SIG-M5 treated with dmso at 0.1 percent for 504 hours (cell line): Measurements from ENCODE around the gene NFYC.

Source experiments
- DNase-seq: peaks from one replicate; lab custom pipeline; 2025; ENCODE audit not compliant: unreplicated experiment; lab: John Stamatoyannopoulos, UW

Gene NFYC

GRCh38 chr1:40756523-40756922 is 65.0 kb downstream of the NFYC start:
- DNase-seq: no peak

GRCh38 chr1:40757084-40757483 is 65.6 kb downstream of the NFYC start:
- no peak for DNase-seq

DNA sequence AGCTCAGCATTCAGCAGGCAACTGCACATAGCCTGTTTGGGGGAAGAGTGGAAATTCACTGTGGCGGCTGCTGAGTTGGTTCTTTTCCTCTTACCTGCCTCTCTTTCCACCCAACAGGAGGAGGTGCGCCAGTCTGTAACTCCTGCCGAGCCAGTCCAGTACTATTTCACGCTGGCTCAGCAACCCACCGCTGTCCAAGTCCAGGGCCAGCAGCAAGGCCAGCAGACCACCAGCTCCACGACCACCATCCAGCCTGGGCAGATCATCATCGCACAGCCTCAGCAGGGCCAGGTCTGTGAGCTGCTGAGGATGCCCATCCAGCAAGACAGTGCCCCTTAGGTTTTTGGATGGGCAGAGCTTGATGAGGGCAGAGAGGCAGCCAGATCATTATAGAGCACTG is 66.5 kb downstream of the NFYC start:
- DNase-seq: no peak

- DNase-seq: no peak
Measured at GRCh38 chr1:40758578-40759343, 67.3 kb downstream of the NFYC start.

DNA sequence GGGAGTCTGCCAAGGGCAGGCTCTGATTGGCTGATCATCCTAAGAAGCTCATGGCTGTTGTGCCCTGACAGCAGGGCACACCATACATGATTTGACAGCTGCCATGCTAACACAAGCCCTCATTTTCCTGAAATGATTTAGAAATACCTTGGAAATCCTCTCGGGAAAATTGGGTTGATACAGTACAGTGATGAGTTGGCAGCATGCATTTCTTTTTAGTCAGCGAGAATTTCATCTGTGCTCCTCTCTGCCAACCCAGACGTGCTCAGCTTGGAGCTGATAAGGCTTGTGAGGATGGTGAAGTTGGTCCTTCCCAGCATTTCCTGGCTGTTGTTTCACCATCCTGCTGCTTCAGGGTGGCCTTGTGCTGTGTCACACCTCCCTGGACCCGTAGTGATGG is 69.5 kb downstream of the NFYC start:
- DNase-seq: no peak

DNA sequence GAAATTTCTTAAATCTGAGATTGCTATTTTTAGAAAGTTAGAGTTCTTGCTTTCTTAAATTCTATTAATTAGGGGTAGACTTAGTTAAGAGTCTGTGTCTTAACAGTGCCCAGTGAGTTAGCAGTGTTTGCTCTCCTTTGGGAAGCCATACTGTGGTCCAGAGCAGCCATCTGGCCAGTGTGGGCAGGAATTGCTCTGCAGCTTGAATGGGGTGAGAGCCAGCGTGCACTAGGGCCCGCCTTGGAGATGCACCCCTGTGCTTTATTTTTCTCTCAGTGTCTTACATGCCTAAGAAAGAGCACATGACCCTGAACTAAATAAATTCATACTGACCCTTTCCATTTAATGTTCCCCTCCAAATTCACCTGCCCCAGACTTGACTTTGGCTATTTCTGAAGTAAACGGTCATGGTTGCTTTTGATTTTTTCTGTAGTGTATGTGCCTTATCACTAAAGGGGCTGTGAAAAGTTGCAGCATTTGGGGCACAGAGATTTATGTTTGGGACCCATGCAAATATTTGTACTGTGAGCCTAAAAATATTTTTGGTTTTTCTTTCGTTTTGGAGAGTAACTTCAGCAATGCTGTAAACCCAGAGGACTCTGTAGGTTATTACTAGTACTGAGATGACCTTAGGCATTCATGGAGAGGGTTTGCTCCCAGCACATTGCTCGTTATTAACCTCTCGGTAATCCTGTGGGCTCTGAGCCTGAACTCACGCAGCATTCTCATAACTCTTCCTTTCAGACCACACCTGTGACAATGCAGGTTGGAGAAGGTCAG is 70.8 kb downstream of the NFYC start:
- DNase-seq: no peak

DNA sequence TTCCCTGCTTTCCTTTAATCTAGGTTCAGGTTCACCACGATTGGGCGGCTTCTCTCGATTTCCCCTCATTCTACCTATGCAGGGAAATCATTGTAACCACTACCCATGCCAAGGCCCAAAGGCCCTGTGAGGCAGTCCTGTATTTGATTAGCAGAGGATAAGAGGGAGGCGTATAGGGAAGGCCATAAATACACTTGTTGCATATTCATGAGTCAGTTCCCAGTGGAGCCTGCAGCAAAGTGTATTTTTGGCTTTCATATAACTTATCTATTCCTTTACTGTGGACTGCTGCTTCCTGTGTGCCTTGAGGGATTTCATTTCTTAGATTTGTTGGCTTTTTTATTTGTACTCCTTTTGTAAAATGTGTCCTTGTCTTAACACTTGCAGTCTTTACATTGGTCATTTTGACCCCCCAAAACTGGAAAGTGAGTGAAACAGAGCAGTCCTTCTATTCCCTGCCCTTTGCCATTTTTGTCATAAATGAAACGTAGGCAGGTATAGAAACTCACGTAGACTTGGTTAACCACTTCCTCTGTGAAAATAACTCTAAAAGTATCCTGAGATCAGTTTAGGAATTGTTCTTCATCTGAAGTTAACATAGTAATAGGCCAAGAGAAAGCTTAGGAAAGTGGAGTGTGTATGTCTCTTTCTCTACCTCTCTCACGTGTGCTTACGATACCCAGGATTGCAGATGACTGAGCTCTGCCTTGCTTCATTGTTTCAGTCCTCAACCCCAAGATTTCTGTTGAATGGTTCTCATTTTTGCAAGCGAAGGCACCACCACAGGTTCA is 72.4 kb downstream of the NFYC start:
- DNase-seq: no peak

DNA sequence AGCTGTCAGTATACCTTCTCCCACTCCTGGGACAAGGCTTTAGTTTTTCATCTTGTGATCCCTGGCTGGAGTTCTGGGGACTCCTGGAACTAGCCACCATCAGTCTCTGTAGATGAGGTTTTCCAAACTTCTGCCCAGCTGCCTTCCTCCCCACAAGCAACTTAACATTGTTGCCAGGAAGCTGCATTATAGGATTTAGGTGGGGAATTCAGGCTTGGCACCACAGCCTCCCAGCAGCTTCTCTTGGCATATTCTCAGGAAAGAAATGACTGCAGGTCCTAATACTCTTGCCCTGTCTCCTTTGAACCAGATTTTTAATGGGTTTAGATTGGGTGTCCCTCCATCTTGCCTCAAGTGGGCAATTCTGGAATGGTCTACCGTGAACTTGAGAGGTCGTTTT is 73.5 kb downstream of the NFYC start:
- no peak for DNase-seq

DNA sequence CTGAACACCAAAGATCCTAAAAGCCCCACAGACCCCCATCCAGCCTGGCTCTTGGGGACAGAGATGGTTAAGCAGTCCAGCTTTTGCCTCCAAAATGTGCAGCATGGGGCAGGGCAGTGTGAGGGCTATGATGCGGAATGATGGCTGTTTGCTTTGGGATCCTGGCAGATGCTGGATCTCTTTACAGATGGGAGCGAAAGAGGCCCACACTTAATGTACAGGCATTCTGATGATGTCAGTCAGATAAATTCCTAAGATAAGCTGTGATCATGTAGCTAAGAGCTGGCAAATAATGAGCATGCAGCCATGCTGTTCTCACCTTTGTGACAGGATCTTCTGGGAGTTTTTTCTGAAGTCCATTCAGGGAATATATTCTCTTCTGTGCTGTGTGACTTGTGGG is 74.5 kb downstream of the NFYC start:
- DNase-seq: no peak

GRCh38 chr1:40766560-40766959 is 75.1 kb downstream of the NFYC start:
- no peak for DNase-seq

- DNase-seq: no peak
Measured at GRCh38 chr1:40768146-40768990, 76.9 kb downstream of the NFYC start.

DNA sequence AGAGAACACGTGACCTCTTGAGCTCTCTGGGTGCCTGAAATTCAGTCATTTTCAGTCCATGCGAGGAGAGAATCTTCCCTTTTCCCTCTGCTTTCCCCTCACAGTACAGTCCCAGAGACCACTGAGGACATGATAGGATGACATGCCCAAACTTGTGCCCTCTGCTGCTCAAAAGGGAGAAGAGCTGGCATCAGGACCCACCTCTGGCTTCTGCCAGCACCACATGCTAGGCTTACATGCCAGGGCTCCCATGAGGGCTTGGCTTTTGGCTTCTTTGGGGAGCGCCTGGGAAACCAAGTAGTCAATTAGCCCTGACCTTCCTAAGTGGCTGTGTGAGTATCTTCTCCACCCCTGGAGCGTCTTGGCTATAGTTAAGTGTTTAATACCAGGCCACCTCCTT is 78.3 kb downstream of the NFYC start:
- no peak for DNase-seq

- DNase-seq: no peak
Measured at GRCh38 chr1:40770296-40771070, 79.0 kb downstream of the NFYC start.

DNA sequence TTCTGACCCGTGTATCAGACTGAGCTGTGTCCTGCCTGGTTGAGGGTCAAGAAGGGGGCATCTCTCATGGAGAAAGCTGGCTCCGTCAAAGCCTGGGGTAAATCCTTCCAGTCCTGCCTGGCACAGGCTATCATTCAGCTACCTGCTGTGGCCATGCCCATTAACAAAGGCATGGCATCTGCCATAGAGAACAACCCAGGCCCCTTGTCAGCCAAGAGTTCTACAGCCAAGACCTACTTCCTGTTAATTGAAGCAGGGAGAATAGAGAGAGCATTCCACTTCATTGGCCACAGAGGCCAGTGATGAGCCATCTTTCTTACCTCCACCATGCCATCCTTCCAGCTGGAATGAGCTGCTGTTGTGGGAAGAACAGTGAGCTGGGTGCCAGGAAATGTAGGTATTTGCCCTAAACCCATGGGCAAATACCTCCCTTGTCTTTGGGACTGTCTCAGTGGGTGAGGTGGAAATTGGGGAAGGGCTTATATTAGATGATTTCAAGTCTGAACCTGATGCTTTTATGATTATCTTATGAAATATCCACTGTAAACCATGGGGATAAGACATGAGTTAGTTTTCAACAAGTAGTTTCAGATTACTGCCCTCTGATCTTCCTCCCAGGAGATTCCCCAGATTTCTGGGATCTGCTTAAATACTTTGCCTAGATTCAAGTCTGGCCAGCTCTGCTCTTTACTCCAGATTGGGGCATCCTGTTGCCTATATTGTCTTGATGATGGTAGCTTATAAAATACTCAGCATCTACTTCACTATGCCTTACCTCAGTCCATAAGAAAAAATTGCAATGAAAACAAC is 80.8 kb downstream of the NFYC start:
- no peak for DNase-seq

DNA sequence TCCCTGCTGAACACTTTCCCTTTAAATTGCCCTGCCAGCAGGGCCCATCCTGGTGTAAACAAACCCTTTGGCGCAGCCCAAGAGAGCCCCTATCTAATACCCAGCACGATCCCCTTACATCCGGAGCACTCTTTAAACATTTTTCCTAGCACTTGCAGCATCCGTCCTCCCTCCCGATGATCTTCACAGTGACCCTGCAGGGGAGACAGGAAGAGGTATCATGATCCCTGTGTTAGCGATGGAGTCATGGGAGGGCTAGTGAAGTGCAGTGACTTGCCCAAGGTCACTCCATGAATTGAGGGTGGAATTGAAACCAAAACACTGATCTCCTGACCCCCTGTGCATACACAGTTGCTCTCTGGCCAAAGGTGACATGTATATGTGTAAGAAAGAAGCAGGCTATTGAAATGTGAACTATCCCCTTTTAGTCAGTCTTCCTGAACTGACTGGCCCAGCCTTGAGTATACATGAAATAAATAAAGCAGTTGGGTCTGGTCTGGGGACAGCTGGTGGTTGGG is 82.3 kb downstream of the NFYC start:
- no peak for DNase-seq

GRCh38 chr1:40774266-40774998 is 82.9 kb downstream of the NFYC start:
- no peak for DNase-seq

GRCh38 chr1:40776236-40777072 is 85.0 kb downstream of the NFYC start:
- no peak for DNase-seq
